ENCODE measurements around the gene OTOS. TPM values are rescaled to one million over a fixed set of nuclear protein-coding genes. Genes with fewer than 3 reads are reported as not detected.
A peak's percentile ranks its signal among the peaks of the same experiment; 100 is the strongest.

The OTOS gene
- total and polyA plus RNA-seq, 3 experiments from 2014 or later, result not detected

GRCh38 chr2:240125742-240126141 lies 14.7 kb downstream of the OTOS start:
- Histone ChIP-seq H3K36me3 (ENCODE audit: insufficient read depth, low read length) (peaks cover 4% of the 10 kb centered on the region), H3K27ac (ENCODE audit: low read depth, low read length) (no peak overlapping the region), H3K27me3 (ENCODE audit: insufficient read depth, low read length, poor library complexity, severe bottlenecking) (no peaks in the 10 kb centered on the region), H3K4me3 (ENCODE audit: low read length) (no peak overlapping the region), H3K4me1 (ENCODE audit: insufficient read depth, low read length) (no peaks in the 10 kb centered on the region), H3K9me3 (ENCODE audit: low read length) (no peaks in the 10 kb centered on the region)
- no peaks in the 10 kb centered on the region for H3K9me3 Mint-ChIP-seq
- no peak overlapping the region for H3K27ac Mint-ChIP-seq
- CTCF ChIA-PET, result no interaction called here
- POLR2A ChIA-PET, result no interaction called here
- peaks cover 6 to 52% (median 15%) of the 10 kb centered on the region in 3 donors for H3K36me3 Mint-ChIP-seq
- peaks cover 0 to 5% (median 2%) of the 10 kb centered on the region in 3 donors for H3K4me1 Mint-ChIP-seq
- H3K27me3 Mint-ChIP-seq, result peaks cover 0 to 2% of the 10 kb centered on the region in 2 donors
- no peak overlapping the region for H3K4me3 Mint-ChIP-seq
- DNase-seq, result no peak

GRCh38 chr2:240124651-240125030 lies 15.8 kb downstream of the OTOS start:
- Mint-ChIP-seq H3K9me3 (no peaks in the 10 kb centered on the region), H3K4me3 (no peak overlapping the region), H3K4me1 (peaks cover 0 to 5% (median 2%) of the 10 kb centered on the region in 3 donors), H3K27ac (no peak overlapping the region), H3K27me3 (peaks cover 0 to 4% of the 10 kb centered on the region in 2 donors), H3K36me3 (peaks cover 6 to 41% (median 9%) of the 10 kb centered on the region in 3 donors)
- H3K27me3 ChIP-seq (ENCODE audit: insufficient read depth, low read length, poor library complexity, severe bottlenecking), result no peaks in the 10 kb centered on the region
- no peaks in the 10 kb centered on the region for H3K9me3 ChIP-seq (ENCODE audit: low read length)
- H3K36me3 ChIP-seq (ENCODE audit: insufficient read depth, low read length), result peaks cover 4% of the 10 kb centered on the region
- ChIA-PET CTCF (no interaction called here), POLR2A (no interaction called here)
- DNase-seq, result no peak
- H3K27ac ChIP-seq (ENCODE audit: low read depth, low read length), result no peak overlapping the region
- H3K4me3 ChIP-seq (ENCODE audit: low read length), result no peak overlapping the region
- H3K4me1 ChIP-seq (ENCODE audit: insufficient read depth, low read length), result no peaks in the 10 kb centered on the region

- ChIA-PET CTCF (no interaction called here), POLR2A (no interaction called here)
- Mint-ChIP-seq H3K4me1 (peaks cover 0 to 5% (median 2%) of the 10 kb centered on the region in 3 donors), H3K27me3 (peaks cover 0 to 4% of the 10 kb centered on the region in 2 donors), H3K4me3 (no peak overlapping the region), H3K9me3 (peaks cover 0 to 5% (median 0%) of the 10 kb centered on the region in 5 donors), H3K36me3 (peaks cover 6 to 35% (median 9%) of the 10 kb centered on the region in 3 donors), H3K27ac (no peak overlapping the region)
- no peak for DNase-seq
- no peak overlapping the region for H3K4me3 ChIP-seq (ENCODE audit: low read length)
- no peaks in the 10 kb centered on the region for H3K36me3 ChIP-seq (ENCODE audit: insufficient read depth, low read length)
- no peaks in the 10 kb centered on the region for H3K4me1 ChIP-seq (ENCODE audit: insufficient read depth, low read length)
- no peaks in the 10 kb centered on the region for H3K27me3 ChIP-seq (ENCODE audit: insufficient read depth, low read length, poor library complexity, severe bottlenecking)
- H3K27ac ChIP-seq (ENCODE audit: low read depth, low read length), result no peak overlapping the region
- no peaks in the 10 kb centered on the region for H3K9me3 ChIP-seq (ENCODE audit: low read length)
Measured at GRCh38 chr2:240123821-240124650, 16.4 kb downstream of the OTOS start.

- Mint-ChIP-seq H3K36me3 (peaks cover 3 to 11% (median 4%) of the 10 kb centered on the region in 3 donors), H3K9me3 (peaks cover 0 to 5% (median 2%) of the 10 kb centered on the region in 5 donors), H3K27ac (no peak overlapping the region), H3K4me1 (peaks cover 0 to 5% (median 0%) of the 10 kb centered on the region in 3 donors), H3K27me3 (peaks cover 0 to 2% of the 10 kb centered on the region in 2 donors), H3K4me3 (no peak overlapping the region)
- H3K27ac ChIP-seq (ENCODE audit: low read depth, low read length), result no peak overlapping the region
- H3K36me3 ChIP-seq (ENCODE audit: insufficient read depth, low read length), result no peaks in the 10 kb centered on the region
- no peaks in the 10 kb centered on the region for H3K4me1 ChIP-seq (ENCODE audit: insufficient read depth, low read length)
- ChIA-PET POLR2A (no interaction called here), CTCF (no interaction called here)
- no peak for DNase-seq
- H3K4me3 ChIP-seq (ENCODE audit: low read length), result no peak overlapping the region
- no peaks in the 10 kb centered on the region for H3K27me3 ChIP-seq (ENCODE audit: insufficient read depth, low read length, poor library complexity, severe bottlenecking)
- H3K9me3 ChIP-seq (ENCODE audit: low read length), result no peaks in the 10 kb centered on the region
Measured at GRCh38 chr2:240121675-240122074, 18.8 kb downstream of the OTOS start.

GRCh38 chr2:240121190-240121589 lies 19.3 kb downstream of the OTOS start:
- H3K27ac ChIP-seq (ENCODE audit: low read depth, low read length), result no peak overlapping the region
- H3K4me1 ChIP-seq (ENCODE audit: insufficient read depth, low read length), result no peaks in the 10 kb centered on the region
- peaks cover 0 to 6% (median 0%) of the 10 kb centered on the region in 3 donors for H3K36me3 Mint-ChIP-seq
- H3K27me3 Mint-ChIP-seq, result peaks cover 2 to 3% of the 10 kb centered on the region in 2 donors
- H3K27ac Mint-ChIP-seq, result no peak overlapping the region
- DNase-seq, result no peak
- no peak overlapping the region for H3K4me3 Mint-ChIP-seq
- H3K36me3 ChIP-seq (ENCODE audit: insufficient read depth, low read length), result no peaks in the 10 kb centered on the region
- H3K27me3 ChIP-seq (ENCODE audit: insufficient read depth, low read length, poor library complexity, severe bottlenecking), result no peaks in the 10 kb centered on the region
- peaks cover 0 to 5% (median 0%) of the 10 kb centered on the region in 3 donors for H3K4me1 Mint-ChIP-seq
- no peaks in the 10 kb centered on the region for H3K9me3 ChIP-seq (ENCODE audit: low read length)
- H3K9me3 Mint-ChIP-seq, result peaks cover 0 to 5% (median 2%) of the 10 kb centered on the region in 5 donors
- POLR2A ChIA-PET, result no interaction called here
- CTCF ChIA-PET, result no interaction called here
- no peak overlapping the region for H3K4me3 ChIP-seq (ENCODE audit: low read length)

- Mint-ChIP-seq H3K36me3 (no peaks in the 10 kb centered on the region), H3K4me3 (no peak overlapping the region), H3K27me3 (peaks cover 10 to 24% of the 10 kb centered on the region in 2 donors), H3K27ac (no peak overlapping the region), H3K9me3 (peaks cover 0 to 2% (median under 1%) of the 10 kb centered on the region in 5 donors), H3K4me1 (no peaks in the 10 kb centered on the region)
- Histone ChIP-seq H3K27me3 (ENCODE audit: insufficient read depth, low read length, poor library complexity, severe bottlenecking) (no peaks in the 10 kb centered on the region), H3K27ac (ENCODE audit: low read depth, low read length) (no peak overlapping the region), H3K4me3 (ENCODE audit: low read length) (no peak overlapping the region), H3K4me1 (ENCODE audit: insufficient read depth, low read length) (no peaks in the 10 kb centered on the region), H3K9me3 (ENCODE audit: low read length) (no peaks in the 10 kb centered on the region), H3K36me3 (ENCODE audit: insufficient read depth, low read length) (no peaks in the 10 kb centered on the region)
- ChIA-PET POLR2A (no interaction called here), CTCF (no interaction called here)
- DNase-seq, result no peak
Measured at GRCh38 chr2:240114233-240114632, 26.2 kb downstream of the OTOS start.

- Mint-ChIP-seq H3K9me3 (peaks cover 0 to 2% (median 0%) of the 10 kb centered on the region in 5 donors), H3K27ac (peak overlapping the region in 1 of 8 donors; percentile 28), H3K4me3 (no peak overlapping the region), H3K36me3 (no peaks in the 10 kb centered on the region), H3K4me1 (no peaks in the 10 kb centered on the region), H3K27me3 (peaks cover 10 to 28% of the 10 kb centered on the region in 2 donors)
- Histone ChIP-seq H3K27me3 (ENCODE audit: insufficient read depth, low read length, poor library complexity, severe bottlenecking) (no peaks in the 10 kb centered on the region), H3K9me3 (ENCODE audit: low read length) (no peaks in the 10 kb centered on the region), H3K4me3 (ENCODE audit: low read length) (no peak overlapping the region), H3K4me1 (ENCODE audit: insufficient read depth, low read length) (no peaks in the 10 kb centered on the region), H3K27ac (ENCODE audit: low read depth, low read length) (no peak overlapping the region), H3K36me3 (ENCODE audit: insufficient read depth, low read length) (no peaks in the 10 kb centered on the region)
- ChIA-PET CTCF (no interaction called here), POLR2A (no interaction called here)
- DNase-seq, result no peak
Measured at GRCh38 chr2:240112914-240113690, 27.4 kb downstream of the OTOS start.

- Mint-ChIP-seq H3K4me3 (no peak overlapping the region), H3K27me3 (peaks cover 12 to 29% of the 10 kb centered on the region in 2 donors), H3K9me3 (no peaks in the 10 kb centered on the region), H3K36me3 (no peaks in the 10 kb centered on the region), H3K4me1 (no peaks in the 10 kb centered on the region), H3K27ac (no peak overlapping the region)
- Histone ChIP-seq H3K36me3 (ENCODE audit: insufficient read depth, low read length) (no peaks in the 10 kb centered on the region), H3K9me3 (ENCODE audit: low read length) (no peaks in the 10 kb centered on the region), H3K4me3 (ENCODE audit: low read length) (no peak overlapping the region), H3K4me1 (ENCODE audit: insufficient read depth, low read length) (no peaks in the 10 kb centered on the region), H3K27me3 (ENCODE audit: insufficient read depth, low read length, poor library complexity, severe bottlenecking) (no peaks in the 10 kb centered on the region), H3K27ac (ENCODE audit: low read depth, low read length) (no peak overlapping the region)
- ChIA-PET CTCF (no interaction called here), POLR2A (no interaction called here)
- no peak for DNase-seq
Measured at GRCh38 chr2:240111253-240111652, 29.2 kb downstream of the OTOS start.
